ENCODE data around the gene POLR3A. TPM values are rescaled to one million over a fixed set of nuclear protein-coding genes. Genes with fewer than 3 reads are reported as not detected.

The POLR3A gene
- total RNA-seq, 4 donors from 2014 or later, result 8.3 to 13.5 (median 12.0) TPM

GRCh38 chr10:77920495-77920894, 108.8 kb downstream of the POLR3A start:
- TF ChIP-seq CTCF (IDR thresholded peaks at IDR 0.05) (no peak), POLR2A (IDR thresholded peaks at IDR 0.05) (no peak)

GRCh38 chr10:77919713-77920108, 109.6 kb downstream of the POLR3A start:
- TF ChIP-seq CTCF (IDR thresholded peaks at IDR 0.05) (no peak), POLR2A (IDR thresholded peaks at IDR 0.05) (no peak)
- Histone ChIP-seq H3K4me1 (peaks cover 7 to 58% (median 15%) of the 10 kb centered on the region in 3 donors), H3K27ac (no peak overlapping the region), H3K36me3 (no peaks in the 10 kb centered on the region), H3K9me3 (no peaks in the 10 kb centered on the region), H3K4me3 (no peak overlapping the region), H3K27me3 (no peaks in the 10 kb centered on the region)
- no peak for DNase-seq
- WGBS, 2 donors, result 50 to 51% methylated on average over 4 of the region's 4 CpGs
- intact Hi-C loops (cut with DNase I), result no loop called here

More at GRCh38 chr10:77920495-77920894, 108.8 kb downstream of the POLR3A start:
- Histone ChIP-seq H3K4me1 (peaks cover 12 to 65% (median 20%) of the 10 kb centered on the region in 3 donors), H3K27me3 (no peaks in the 10 kb centered on the region), H3K4me3 (no peak overlapping the region), H3K27ac (no peak overlapping the region), H3K36me3 (no peaks in the 10 kb centered on the region), H3K9me3 (no peaks in the 10 kb centered on the region)
- intact Hi-C loops (cut with DNase I), result no loop called here
- DNase-seq, result no peak
- WGBS, 2 donors, result 47 to 64% methylated on average over 3 to 4 of the region's 4 CpGs

Small RNA genes within 50 kb of the gene (small RNA-seq; reads per million reads assigned to genes)
- 0 reads per million in 4 donors for gene RF00017

Other genes with a start within 250 kb of the POLR3A start
- 10 to 100 TPM; 34.1 to 50.9 (median 41.3) TPM for gene DLG5, start 102.8 kb downstream of the POLR3A start, total RNA-seq
- 1,000 to 10,000 TPM; 1,266 to 3,992 (median 2,440) TPM for gene RPS24, start 4.3 kb upstream of the POLR3A start, total RNA-seq

Data from esophagus squamous epithelium (tissue), 5 donors.